ENCODE measurements around the gene STEAP4. TPM values are rescaled to one million over a fixed set of nuclear protein-coding genes. Genes with fewer than 3 reads are reported as not detected.
"Not testable (repeated sequence)": the region's sequence is repeated elsewhere in the genome, so short reads cannot be mapped to it uniquely, and the experiment has no call there.

STEAP4 gene
- total RNA-seq, 2 donors from 2014 or later: 9.6 to 44.2 TPM

- no peak overlapping the region for H3K4me3 ChIP-seq
- H3K4me1 ChIP-seq: no peaks in the 10 kb centered on the region
- H3K27ac ChIP-seq: no peak overlapping the region
- no peaks in the 10 kb centered on the region for H3K9me3 ChIP-seq
- no peaks in the 10 kb centered on the region for H3K27me3 ChIP-seq
- TF ChIP-seq CTCF (IDR thresholded peaks at IDR 0.05): no peak
- H3K36me3 ChIP-seq: no peaks in the 10 kb centered on the region
- no peak for DNase-seq (ENCODE audit: low spot score)
Measured at GRCh38 chr7:88279323-88279722, 27.4 kb downstream of the STEAP4 start.

GRCh38 chr7:88278881-88279280, 27.8 kb downstream of the STEAP4 start:
- DNase-seq (ENCODE audit: low spot score): no peak
- Histone ChIP-seq H3K9me3 (no peaks in the 10 kb centered on the region), H3K4me3 (no peak overlapping the region), H3K27ac (no peak overlapping the region), H3K36me3 (no peaks in the 10 kb centered on the region), H3K27me3 (no peaks in the 10 kb centered on the region), H3K4me1 (no peaks in the 10 kb centered on the region)
- no peak for TF ChIP-seq CTCF (IDR thresholded peaks at IDR 0.05)

GRCh38 chr7:88276605-88277153, 30.0 kb downstream of the STEAP4 start:
- H3K36me3 ChIP-seq: no peaks in the 10 kb centered on the region
- no peak overlapping the region for H3K4me3 ChIP-seq
- H3K27me3 ChIP-seq: no peaks in the 10 kb centered on the region
- DNase-seq (ENCODE audit: low spot score): no peak
- TF ChIP-seq CTCF (IDR thresholded peaks at IDR 0.05): no peak
- no peaks in the 10 kb centered on the region for H3K4me1 ChIP-seq
- H3K27ac ChIP-seq: no peak overlapping the region
- H3K9me3 ChIP-seq: no peaks in the 10 kb centered on the region

GRCh38 chr7:88274856-88275255, 31.8 kb downstream of the STEAP4 start:
- H3K9me3 ChIP-seq; H3K36me3 ChIP-seq; H3K27me3 ChIP-seq; H3K4me1 ChIP-seq; DNase-seq (ENCODE audit: low spot score); H3K27ac ChIP-seq; H3K4me3 ChIP-seq: not testable (repeated sequence)

- Histone ChIP-seq H3K36me3 (no peaks in the 10 kb centered on the region), H3K4me1 (no peaks in the 10 kb centered on the region), H3K4me3 (no peak overlapping the region), H3K27ac (no peak overlapping the region), H3K9me3 (no peaks in the 10 kb centered on the region), H3K27me3 (no peaks in the 10 kb centered on the region)
- DNase-seq (ENCODE audit: low spot score): no peak
- TF ChIP-seq CTCF (IDR thresholded peaks at IDR 0.05): no peak
Measured at GRCh38 chr7:88269586-88269985, 37.1 kb downstream of the STEAP4 start.

GRCh38 chr7:88268858-88269257, 37.8 kb downstream of the STEAP4 start:
- no peaks in the 10 kb centered on the region for H3K9me3 ChIP-seq
- DNase-seq (ENCODE audit: low spot score): no peak
- no peak for TF ChIP-seq CTCF (IDR thresholded peaks at IDR 0.05)
- no peak overlapping the region for H3K27ac ChIP-seq
- no peaks in the 10 kb centered on the region for H3K4me1 ChIP-seq
- H3K4me3 ChIP-seq: no peak overlapping the region
- no peaks in the 10 kb centered on the region for H3K27me3 ChIP-seq
- no peaks in the 10 kb centered on the region for H3K36me3 ChIP-seq

All from right atrium auricular region (tissue), 2 donors.